K562 (cell line): ENCODE measurements around the gene MYH11. TPM values are rescaled to one million over a fixed set of nuclear protein-coding genes. Genes with fewer than 3 reads are reported as not detected.

Source experiments
- ATAC-seq: fragments of 200-7000 bp; cut with Tn5 transposase; 3 replicates; pipeline ENCODE4 v1.9.1; 2020; ENCODE audit warnings: moderate library complexity
- BruUV-seq: library from RNA; stranded (reverse); fragments of 400-500 nt; replicated peaks from 2 replicates; lab custom pipeline; 2021; lab: Mats Ljungman, UMichigan
- CTCF ChIA-PET: fragments of 300-600 bp; formaldehyde crosslinking; extraction: SDS; loops from one replicate; lab custom pipeline; 2021; ENCODE audit warnings: low intra/inter-chr PET ratio; lab: Yijun Ruan, JAX
- POLR2A ChIA-PET: fragments of 300-600, 350-650 bp; sonication (Branson Sonifier 250); formaldehyde crosslinking; extraction: SDS; loops from one replicate; lab custom pipeline; 2021; ENCODE audit warnings: antibody characterized with exemption, inconsistent platforms; lab: Yijun Ruan, JAX
- DNase-seq, 4 experiments: peaks; one replicate each; pipeline versions ENCODE4 v3.0.0 to v3.0.0-alpha.2; 2011 to 2018; ENCODE audit warnings: low spot score in 3 of 4, mixed read lengths in 3 of 4; ENCODE audit errors: extremely low read depth in 1 of 4
- FAIRE-seq: peaks from 2 replicates; lab custom pipeline; 2011; peaks lifted over from hg19 to GRCh38; lab: Jason Lieb, UNC
- H2AFZ ChIP-seq: 2 replicates; pipeline ENCODE4 v1.6.0; 2011; ENCODE audit warnings: low read depth, low read length, control low read depth, inconsistent platforms
- H3K27ac ChIP-seq: fragments of 200-600 bp; 3 replicates; pipeline ENCODE4 v1.8.0; 2011; ENCODE audit warnings: low read depth, mild to moderate bottlenecking, control low read depth, inconsistent platforms, low read length, moderate library complexity, mixed read lengths; ENCODE audit errors: extremely low read depth
- H3K27me3 ChIP-seq, 2 experiments: fragments of 300-600 bp in 1 of 2; 2 replicates in 1 of 2; 3 replicates in 1 of 2; pipeline versions ENCODE4 v1.6.0 to v1.8.0; 2011; ENCODE audit warnings: inconsistent platforms in 2 of 2, low read length in 2 of 2, mild to moderate bottlenecking in 1 of 2, mixed read lengths in 1 of 2, moderate library complexity in 1 of 2; ENCODE audit not compliant: control insufficient read depth in 2 of 2, insufficient read depth in 2 of 2
- H3K36me3 ChIP-seq: fragments of 300-600 bp; 3 replicates; pipeline ENCODE4 v1.8.0; 2011; ENCODE audit warnings: mild to moderate bottlenecking, low read length, inconsistent platforms; ENCODE audit not compliant: control insufficient read depth, insufficient read depth
- H3K4me1 ChIP-seq, 2 experiments: fragments of 200-600 bp in 1 of 2; replicated peaks in 1 of 2; 2 replicates in 1 of 2; 3 replicates in 1 of 2; pipeline versions ENCODE4 v1.5.1 to v1.8.0; 2011; ENCODE audit warnings: inconsistent platforms in 2 of 2, low read length in 2 of 2, mild to moderate bottlenecking in 1 of 2, mixed read lengths in 1 of 2, moderate library complexity in 1 of 2; ENCODE audit not compliant: control insufficient read depth in 2 of 2, insufficient read depth in 2 of 2
- H3K4me2 ChIP-seq: 2 replicates; pipeline ENCODE4 v1.6.1; 2011; ENCODE audit warnings: low read length, control low read depth, inconsistent platforms, mixed read lengths; ENCODE audit not compliant: insufficient read depth
- H3K4me3 ChIP-seq: fragments of 200-600 bp; sonication (generic), shearing (Covaris generic); 2 replicates; pipeline ENCODE4 v1.5.1; 2016; ENCODE audit warnings: control low read depth, inconsistent platforms
- H3K79me2 ChIP-seq: fragments of 200-600 bp; 3 replicates; pipeline ENCODE4 v1.8.0; 2011; ENCODE audit warnings: low read length, inconsistent platforms; ENCODE audit not compliant: control insufficient read depth, insufficient read depth
- H3K9ac ChIP-seq, 2 experiments: 2 replicates each; pipeline versions ENCODE4 v1.6.0 to v1.6.1; 2011; ENCODE audit warnings: low read depth in 2 of 2, low read length in 2 of 2, control low read depth in 1 of 2, inconsistent platforms in 1 of 2, mild to moderate bottlenecking in 1 of 2, mixed read lengths in 1 of 2; ENCODE audit not compliant: insufficient read depth in 1 of 2
- H3K9me1 ChIP-seq: one replicate; pipeline ENCODE4 v1.6.0; 2011; ENCODE audit warnings: inconsistent platforms, mild to moderate bottlenecking, low read length, moderate library complexity; ENCODE audit not compliant: control insufficient read depth, insufficient read depth
- H3K9me3 ChIP-seq: replicated peaks from 2 replicates; pipeline ENCODE4 v1.5.1; 2011; ENCODE audit warnings: low read depth, low read length, inconsistent platforms; ENCODE audit not compliant: control insufficient read depth, insufficient read depth
- H4K20me1 ChIP-seq: replicated peaks from 2 replicates; pipeline ENCODE4 v1.6.1; 2011; ENCODE audit warnings: low read length, inconsistent platforms, mixed read lengths; ENCODE audit not compliant: control insufficient read depth, insufficient read depth
- C11orf30 ChIP-seq: fragments of 450-650 bp; IDR thresholded peaks from 2 replicates; pipeline ENCODE4 v1.6.1; 2016; ENCODE audit warnings: low read depth, mild to moderate bottlenecking
- MEF2D ChIP-seq: conservative IDR thresholded peaks from 2 replicates; pipeline ENCODE4 v1.6.1; 2016; ENCODE audit warnings: low read depth, missing genetic modification characterization, missing compliant biosample characterization
- NCOA6 ChIP-seq: fragments of 450-650 bp; IDR thresholded peaks from 2 replicates; pipeline ENCODE4 v1.6.1; 2017; ENCODE audit warnings: mild to moderate bottlenecking
- NFE2 ChIP-seq: IDR thresholded peaks from 2 replicates; pipeline ENCODE4 v1.6.1; 2014; ENCODE audit warnings: antibody characterized with exemption, low read depth
- ZNF121 ChIP-seq: sonication (generic); formaldehyde crosslinking; conservative IDR thresholded peaks from 2 replicates; pipeline ENCODE4 v1.8.0; 2022; ENCODE audit warnings: missing genetic modification reagents
- ZNF436 ChIP-seq: fragments of 250-450, 450-650 bp; sonication (Bioruptor Pico); formaldehyde crosslinking; IDR thresholded peaks from 2 replicates; pipeline ENCODE4 v1.7.0; 2020; ENCODE audit warnings: mild to moderate bottlenecking
- WGBS: fragments of 100-300 bp; shearing (Covaris generic); methylation state at CpG from one replicate; pipeline ENCODE4 v1.1.6; 2016; ENCODE audit warnings: low coverage, mixed read lengths; ENCODE audit not compliant: insufficient coverage; ENCODE audit errors: missing lambda C conversion rate; 5-methylcytosine and 5-hydroxymethylcytosine counted together
- in situ Hi-C: fragments of 300-500 bp; cut with MboI; formaldehyde crosslinking; loops from 4 replicates; pipeline ENCODE4 v1.15.0; 2018; ENCODE audit warnings: inconsistent platforms, mixed read lengths
- intact Hi-C: fragments of 100-400 bp; cut with micrococcal nuclease; formaldehyde crosslinking; loops from 2 replicates; pipeline ENCODE4 v1.14.2; 2022
- polyA plus RNA-seq, 8 experiments: library from polyadenylated mRNA; depleted of rRNA in 4 of 8; stranded (reverse) in 5 of 8; unstranded in 3 of 8; fragments of >200 nt; fragmentation: Nextera tagmentation in 2 of 8; fragmentation: Illumina TruSeq in 1 of 8; extraction: Ambion mirVana in 2 of 8; extraction: Trizol in 1 of 8; gene quantifications; 2 replicates each; pipeline versions ENCODE4 v1.2.1 to v1.2.3, GENCODE V29; 2011 to 2014; ENCODE audit warnings: inconsistent platforms in 1 of 8, missing spikeins in 1 of 8
- total RNA-seq, 7 experiments: library from RNA; depleted of rRNA in 6 of 7; stranded (reverse); fragments of >200 nt in 6 of 7; fragmentation: Illumina TruSeq in 2 of 7; extraction: Trizol in 2 of 7; gene quantifications; 2 replicates each; pipeline versions ENCODE4 v1.2.1 to v1.2.3, GENCODE V29; 2011 to 2021; ENCODE audit warnings: low replicate concordance in 1 of 7

Gene MYH11
- total and polyA plus RNA-seq, 9 of the 15 experiments (the other 6 are each of a cell fraction or from before 2014, with no cell fraction given), result 0.05 to 0.47 (median 0.08) TPM; not detected in 5

DNA sequence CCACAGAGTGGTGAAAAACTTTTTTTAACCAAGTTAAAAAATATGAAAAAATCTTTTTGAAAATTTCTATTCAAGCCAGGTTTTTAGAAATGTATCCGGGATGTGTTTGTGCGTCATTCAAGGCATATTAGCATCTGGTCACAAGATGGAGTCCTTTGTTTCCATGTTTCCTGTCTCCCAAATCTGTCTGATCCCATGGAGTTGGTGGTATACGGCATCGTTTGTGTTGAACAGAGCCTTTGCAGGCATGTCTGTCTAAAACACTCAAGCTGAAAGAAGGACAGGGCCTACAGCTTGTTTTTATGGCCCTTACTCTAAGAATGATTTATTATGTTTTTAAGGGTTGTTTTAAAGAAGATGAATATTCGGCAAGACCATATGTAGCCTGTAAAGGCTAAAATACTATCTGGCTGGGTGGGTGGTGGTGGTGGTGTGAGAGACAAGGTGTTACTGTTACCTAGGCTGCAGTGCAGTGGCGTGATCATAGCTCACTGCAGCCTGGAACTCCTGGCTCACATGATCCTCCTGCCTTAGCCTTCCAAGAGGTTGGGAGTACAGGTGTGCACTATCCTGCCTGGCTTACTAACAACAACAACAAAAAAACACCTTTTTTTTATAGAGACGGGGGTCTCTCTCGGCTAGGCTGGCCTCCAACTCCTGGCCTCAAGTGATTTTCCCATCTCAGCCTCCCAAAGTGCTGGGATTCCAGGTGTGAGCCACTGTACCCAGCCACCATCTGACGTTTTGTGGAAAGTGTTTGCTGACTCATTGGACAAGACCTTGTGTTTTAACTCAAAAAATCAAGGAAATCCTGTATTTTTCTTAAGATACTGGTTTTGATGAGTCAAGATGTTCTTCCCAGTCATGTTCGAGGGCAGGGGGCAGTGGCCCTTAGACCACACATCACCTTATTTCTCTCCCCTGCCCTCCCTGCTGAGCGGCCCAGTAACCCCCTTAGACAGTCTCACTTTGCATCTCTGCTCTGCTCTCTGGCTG lies 154.6 kb downstream of the MYH11 start:
- CTCF ChIA-PET, result no interaction called here

DNA sequence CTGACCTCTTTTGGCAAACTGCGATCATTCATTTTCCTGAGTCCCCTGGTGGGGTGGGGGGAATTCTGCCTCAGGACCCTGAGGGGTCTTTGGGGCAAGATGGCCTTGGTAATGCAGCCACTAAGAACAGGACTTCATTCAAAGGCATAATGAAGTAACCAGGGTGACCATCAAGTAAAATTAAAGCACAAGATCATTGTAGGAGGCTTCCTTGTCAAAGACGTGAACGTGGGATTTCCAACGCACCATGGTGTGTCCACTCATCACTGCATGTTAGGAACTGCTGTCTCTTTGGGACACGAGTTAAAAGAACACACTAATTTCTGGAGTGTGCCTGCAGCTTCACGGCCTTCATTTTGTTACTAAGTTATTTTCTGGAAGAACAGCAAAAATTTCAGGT lies 155.5 kb downstream of the MYH11 start:
- in situ Hi-C loops, result loop anchor here (10.0 kb wide), 1 partner anchor 277 kb away; no protein-coding TSS in a partner anchor
- POLR2A ChIA-PET, result interaction anchor here (1.3 kb wide), 1 partner anchor 41 kb away, joined by 5 read pairs; no protein-coding TSS in a partner anchor
- Histone ChIP-seq H3K27ac (no peak overlapping the region), H3K4me2 (no peak overlapping the region), H3K9me1 (no peaks in the 10 kb centered on the region), H3K4me3 (no peak overlapping the region), H2AFZ (no peak overlapping the region), H3K79me2 (no peaks in the 10 kb centered on the region), H3K9me3 (no peaks in the 10 kb centered on the region), H4K20me1 (no peaks in the 10 kb centered on the region), H3K4me1 (no peaks in the 10 kb centered on the region), H3K36me3 (peaks cover 62% of the 10 kb centered on the region; the same call in 2 of the 3 replicates), H3K9ac (no peak overlapping the region), H3K27me3 (no peaks in the 10 kb centered on the region)
- FAIRE-seq (no peak), DNase-seq (no peak), ATAC-seq (no peak)
- TF ChIP-seq NCOA6 (no peak), ZNF436 (CRISPR knock-in tag) (no peak)
- WGBS, result 88% methylated on average over 6 of the region's 6 CpGs
- CTCF ChIA-PET, result no interaction called here
- TSS peak; percentile 21 for BruUV-seq
- intact Hi-C loops, result no loop called here

More for the DNA sequence above, 154.6 kb downstream of the MYH11 start:
- Histone ChIP-seq H2AFZ (no peak overlapping the region), H3K4me2 (no peak overlapping the region), H3K79me2 (no peaks in the 10 kb centered on the region), H3K9me3 (no peaks in the 10 kb centered on the region), H3K9ac (no peak overlapping the region), H4K20me1 (no peaks in the 10 kb centered on the region), H3K36me3 (peaks cover 55% of the 10 kb centered on the region; the same call in 2 of the 3 replicates), H3K4me3 (no peak overlapping the region), H3K4me1 (no peaks in the 10 kb centered on the region), H3K27me3 (no peaks in the 10 kb centered on the region), H3K27ac (no peak overlapping the region), H3K9me1 (no peaks in the 10 kb centered on the region)
- TF ChIP-seq C11orf30 (0 out of 2 replicates have a peak, but pooled peaks have one; percentile 22), NFE2 (peak; percentile 22; the same call in 1 of the 2 replicates), MEF2D (tag) (no peak), ZNF121 (no peak)
- 78% methylated on average over 11 of the region's 11 CpGs for WGBS
- in situ Hi-C loops, result loop anchor here (10.0 kb wide), 1 partner anchor 277 kb away; no protein-coding TSS in a partner anchor
- intact Hi-C loops, result no loop called here
- ATAC-seq (no peak), FAIRE-seq (no peak), DNase-seq (no peak)
- POLR2A ChIA-PET, result interaction anchor here (1.0 to 1.3 kb wide), 2 partner anchors 11 to 42 kb away, joined by 4 to 5 read pairs; no protein-coding TSS in a partner anchor
- no TSS peak for BruUV-seq
